Stimulated activated CD8-positive, alpha-beta memory T cell treated with anti-CD3 and anti-CD28 coated beads, Interleukin-12 subunit alpha, Interleukin-12 subunit beta, amount 100 ng/mL, for 24 hours (primary cell): ENCODE results near the gene CPZ.
"Not testable (repeated sequence)": the region's sequence is repeated elsewhere in the genome, so short reads cannot be mapped to it uniquely, and the experiment has no call there.

Experiments
- DNase-seq: peaks from one replicate; pipeline ENCODE4 v3.0.0-alpha.2; 2020; ENCODE audit errors: extremely low read depth

CPZ gene

GRCh38 chr4:8609824-8610350 lies 17.3 kb downstream of the CPZ start:
- DNase-seq: no peak

- DNase-seq: no peak
Observed at GRCh38 chr4:8610858-8611616, 18.5 kb downstream of the CPZ start.

- no peak for DNase-seq
Observed at GRCh38 chr4:8612646-8613045, 20.1 kb downstream of the CPZ start.

GRCh38 chr4:8613421-8614364 lies 21.1 kb downstream of the CPZ start:
- DNase-seq: no peak

GRCh38 chr4:8614365-8615193 lies 22.0 kb downstream of the CPZ start:
- DNase-seq: no peak

DNA sequence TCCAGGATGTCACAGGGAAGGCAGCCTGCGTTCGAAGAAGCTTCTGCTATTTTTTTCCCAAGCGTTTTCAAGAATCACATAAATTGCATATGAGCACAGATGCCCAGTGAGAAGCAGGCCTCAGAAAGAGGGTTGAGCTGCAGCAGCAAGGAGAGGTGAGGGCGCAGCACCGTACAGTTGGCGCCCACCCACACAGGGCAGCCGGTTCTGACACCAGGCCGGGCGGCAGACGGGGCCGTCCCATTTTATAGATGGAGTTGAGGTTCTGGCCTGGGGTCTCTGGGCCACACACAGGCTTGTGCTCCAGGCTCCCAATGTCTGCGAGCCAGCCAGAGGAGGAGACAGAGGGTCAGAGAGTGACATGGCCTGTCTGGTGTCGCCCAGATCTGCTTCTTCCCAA lies 22.8 kb downstream of the CPZ start:
- DNase-seq: no peak

DNA sequence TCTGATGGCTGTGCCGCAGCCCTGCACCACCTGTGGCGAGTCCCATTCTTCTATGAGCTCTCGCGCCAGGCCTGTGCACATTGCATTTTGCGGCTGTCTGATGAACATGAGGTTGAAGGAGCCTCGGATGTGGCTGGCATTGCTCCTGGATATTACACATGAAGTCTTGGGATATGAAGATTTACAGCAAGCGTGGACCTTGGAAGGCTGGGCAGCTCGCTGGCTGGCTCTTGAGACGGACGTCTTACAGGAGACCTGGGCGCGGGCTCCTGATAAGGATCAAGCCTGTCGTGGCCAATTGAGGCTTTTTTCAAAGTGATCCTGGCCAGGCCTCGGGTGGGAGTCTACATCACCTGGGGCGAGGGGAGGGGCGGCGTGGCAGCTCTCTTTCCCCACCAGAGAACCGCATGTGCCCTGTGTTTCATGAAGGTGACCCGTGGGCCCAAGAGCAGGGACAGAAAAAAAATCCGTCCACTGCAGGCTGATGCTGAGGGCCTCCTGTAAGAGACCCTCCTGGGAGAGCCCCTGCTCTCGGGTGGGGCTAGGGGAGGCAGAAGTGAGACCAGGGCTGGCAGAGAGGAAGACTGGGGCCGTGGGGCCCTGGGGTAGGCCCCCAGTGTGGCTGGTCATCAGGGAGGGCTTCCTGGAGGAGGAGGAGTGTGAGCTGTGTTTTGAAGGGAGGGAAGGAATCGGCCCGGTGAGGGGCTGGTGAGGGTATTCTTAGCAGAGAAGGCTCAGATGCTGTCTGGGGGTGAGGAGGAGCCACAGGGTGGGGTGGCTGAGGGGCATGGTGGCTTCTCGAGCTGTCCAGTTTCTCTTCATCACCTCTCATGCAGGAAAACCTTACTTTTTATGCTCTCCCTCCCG lies 23.6 kb downstream of the CPZ start:
- DNase-seq: no peak

DNA sequence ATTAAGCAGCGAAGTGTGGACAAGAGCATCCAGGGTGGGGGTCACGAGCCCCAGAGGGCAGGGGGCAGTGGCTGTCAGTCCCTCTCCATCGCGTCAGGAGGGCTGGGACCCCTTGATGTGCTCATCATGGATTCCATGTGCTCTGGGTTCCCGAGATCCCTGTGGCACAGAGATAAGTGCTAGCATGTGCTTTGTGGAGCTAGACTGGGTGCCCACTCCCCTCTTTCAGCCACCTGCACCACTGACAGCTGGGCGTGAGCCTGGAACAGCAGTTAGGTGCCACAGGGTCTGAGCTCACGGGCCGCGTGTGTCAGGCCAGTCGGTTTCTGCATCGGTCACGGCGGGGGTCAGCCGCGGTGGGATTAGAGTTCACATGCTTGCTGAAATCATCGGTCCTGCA lies 24.3 kb downstream of the CPZ start:
- DNase-seq: no peak

DNA sequence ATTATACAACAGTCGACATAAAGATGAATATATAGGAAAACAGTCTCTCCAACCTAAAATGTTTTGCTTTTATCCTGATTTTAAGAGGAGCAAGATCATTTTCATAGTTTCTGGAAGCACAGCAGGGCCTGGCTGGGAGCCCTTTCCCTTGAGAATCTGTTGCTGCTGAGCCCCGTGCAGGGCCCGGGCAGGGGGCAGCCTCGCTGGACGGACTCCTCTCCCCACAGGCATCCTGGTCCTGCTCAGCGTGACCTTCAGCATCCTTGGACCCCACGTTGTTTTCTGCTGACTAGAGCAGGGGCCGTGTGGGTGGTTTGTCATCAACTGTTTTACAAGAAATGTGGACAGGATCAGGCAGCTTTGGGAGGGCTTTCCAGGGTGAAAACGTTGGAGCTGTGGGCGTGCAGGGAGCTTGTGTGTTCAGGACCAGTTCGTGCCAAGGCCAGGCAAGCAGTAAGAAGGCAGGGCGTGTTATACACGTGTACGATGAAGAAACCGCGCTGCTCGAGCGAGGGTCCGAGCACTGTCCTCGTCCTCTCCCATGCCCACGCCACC lies 25.0 kb downstream of the CPZ start:
- DNase-seq: no peak

DNA sequence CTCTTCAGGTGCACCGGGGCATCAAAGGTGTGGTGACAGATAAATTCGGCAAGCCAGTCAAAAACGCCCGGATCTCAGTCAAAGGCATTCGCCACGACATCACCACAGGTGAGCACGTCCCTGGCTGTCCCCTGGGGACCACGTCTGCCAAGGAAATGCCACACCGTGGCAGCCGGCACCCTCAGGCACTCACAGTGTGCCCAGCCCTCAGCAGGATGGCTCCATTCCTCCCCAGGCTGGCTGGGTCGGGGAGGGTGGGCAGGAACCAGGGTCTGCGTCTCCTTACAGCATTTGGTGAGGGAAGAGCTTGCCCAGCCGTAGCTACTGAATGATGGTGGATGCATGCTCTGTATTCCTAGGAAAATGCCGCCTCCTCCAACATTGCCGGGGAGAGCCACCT lies 25.9 kb downstream of the CPZ start:
- DNase-seq: no peak

GRCh38 chr4:8618961-8619720 lies 26.6 kb downstream of the CPZ start:
- no peak for DNase-seq

GRCh38 chr4:8621135-8621534 lies 28.6 kb downstream of the CPZ start:
- DNase-seq: not testable (repeated sequence)

DNA sequence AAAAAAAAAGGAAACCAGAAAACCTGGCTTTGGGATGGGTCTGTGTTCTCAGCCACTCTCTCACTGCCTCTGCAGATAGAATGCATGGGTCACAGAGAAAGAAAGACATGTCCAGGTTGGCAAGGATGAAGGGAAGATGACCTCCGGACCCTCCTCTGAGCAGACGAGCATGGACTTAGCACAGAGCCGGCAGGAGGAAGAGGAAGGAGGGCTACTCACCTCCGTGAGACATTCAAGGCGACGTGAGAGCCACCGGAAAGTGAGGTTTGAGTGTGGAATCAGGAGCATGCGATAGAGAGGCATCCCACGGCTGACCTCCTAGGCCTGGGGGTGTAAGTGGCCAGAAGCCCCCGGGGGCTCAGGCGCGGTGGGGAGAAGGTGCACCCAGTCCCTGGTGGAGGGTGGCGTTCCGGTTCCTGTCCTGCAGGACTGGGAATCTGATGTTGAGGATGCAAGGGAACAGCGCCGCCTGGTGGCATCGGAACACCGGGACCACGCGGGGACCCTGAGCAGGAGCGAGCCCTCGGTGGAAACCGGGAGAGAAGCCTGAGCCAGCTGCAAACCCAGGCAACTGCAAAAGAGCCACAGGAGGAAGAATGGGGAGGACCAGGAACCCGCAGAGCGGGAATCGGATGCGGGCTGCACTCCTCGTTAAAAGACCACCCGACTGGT lies 32.2 kb downstream of the CPZ start:
- DNase-seq: not testable (repeated sequence)

- not testable (repeated sequence) for DNase-seq
Observed at GRCh38 chr4:8630240-8630905, 37.8 kb downstream of the CPZ start.

DNA sequence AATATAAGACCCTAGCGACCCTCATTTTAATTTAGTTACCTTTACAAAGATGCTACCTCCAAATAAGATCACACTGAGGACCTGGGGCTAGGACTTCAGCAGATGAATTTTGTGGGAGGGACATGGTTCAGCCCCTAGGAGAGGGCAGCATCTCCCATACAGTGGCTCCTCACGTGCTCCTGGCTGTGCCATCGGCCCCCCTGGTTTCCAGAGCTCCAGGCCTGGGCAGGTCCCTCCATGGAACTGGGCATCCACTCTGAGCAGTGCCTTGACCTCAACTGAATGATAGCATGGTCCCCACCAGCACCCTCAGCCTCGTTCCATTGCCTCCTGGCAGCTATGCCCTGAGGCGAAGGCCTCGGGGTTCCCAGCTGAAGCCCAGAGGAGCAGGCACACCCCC lies 39.3 kb downstream of the CPZ start:
- DNase-seq: not testable (repeated sequence)

- DNase-seq: not testable (repeated sequence)
Observed at GRCh38 chr4:8634773-8635172, 42.2 kb downstream of the CPZ start.

- not testable (repeated sequence) for DNase-seq
Observed at GRCh38 chr4:8635897-8636554, 43.5 kb downstream of the CPZ start.

DNA sequence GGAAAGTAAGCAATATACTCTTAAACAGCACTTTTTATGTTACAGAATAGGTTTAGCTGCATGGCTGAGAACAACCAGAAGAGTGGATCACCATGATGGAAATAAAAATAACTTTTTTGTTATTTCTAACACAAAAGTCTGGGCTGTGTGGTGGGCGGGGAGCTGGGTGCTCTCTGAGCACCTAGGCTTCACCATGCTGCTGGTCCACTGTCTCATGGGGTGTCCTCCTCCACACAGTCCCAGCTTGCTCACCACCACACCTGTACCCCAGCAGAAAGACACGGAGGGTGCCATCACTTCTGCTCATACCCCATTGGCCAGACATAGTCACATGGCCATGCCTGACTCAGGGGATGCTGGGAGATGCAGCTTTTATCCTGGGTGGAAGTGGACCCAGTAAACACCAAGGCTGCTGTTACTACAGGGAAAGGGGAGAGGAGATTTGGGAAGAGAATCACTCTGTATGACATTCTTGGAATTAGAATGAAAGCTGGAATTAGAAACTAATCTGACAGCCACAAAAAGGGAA lies 45.0 kb downstream of the CPZ start:
- no peak for DNase-seq
